Fibroblast of gingiva (primary cell): Measurements from ENCODE around the gene ZNF536.
"Not testable (repeated sequence)": the region's sequence is repeated elsewhere in the genome, so short reads cannot be mapped to it uniquely, and the experiment has no call there.

Source experiments
- DNase-seq: peaks from one replicate; pipeline ENCODE4 v3.0.0-alpha.2; 2011; ENCODE audit warnings: low read depth

ZNF536 gene

GRCh38 chr19:30341611-30342201 is 30.5 kb upstream of the ZNF536 start:
- DNase-seq: no peak

- no peak for DNase-seq
Measured at GRCh38 chr19:30342901-30343300, 29.3 kb upstream of the ZNF536 start.

- no peak for DNase-seq
Measured at GRCh38 chr19:30344446-30345425, 27.4 kb upstream of the ZNF536 start.

- DNase-seq: no peak
Measured at GRCh38 chr19:30345686-30346085, 26.5 kb upstream of the ZNF536 start.

GRCh38 chr19:30346468-30346867 is 25.7 kb upstream of the ZNF536 start:
- DNase-seq: not testable (repeated sequence)

DNA sequence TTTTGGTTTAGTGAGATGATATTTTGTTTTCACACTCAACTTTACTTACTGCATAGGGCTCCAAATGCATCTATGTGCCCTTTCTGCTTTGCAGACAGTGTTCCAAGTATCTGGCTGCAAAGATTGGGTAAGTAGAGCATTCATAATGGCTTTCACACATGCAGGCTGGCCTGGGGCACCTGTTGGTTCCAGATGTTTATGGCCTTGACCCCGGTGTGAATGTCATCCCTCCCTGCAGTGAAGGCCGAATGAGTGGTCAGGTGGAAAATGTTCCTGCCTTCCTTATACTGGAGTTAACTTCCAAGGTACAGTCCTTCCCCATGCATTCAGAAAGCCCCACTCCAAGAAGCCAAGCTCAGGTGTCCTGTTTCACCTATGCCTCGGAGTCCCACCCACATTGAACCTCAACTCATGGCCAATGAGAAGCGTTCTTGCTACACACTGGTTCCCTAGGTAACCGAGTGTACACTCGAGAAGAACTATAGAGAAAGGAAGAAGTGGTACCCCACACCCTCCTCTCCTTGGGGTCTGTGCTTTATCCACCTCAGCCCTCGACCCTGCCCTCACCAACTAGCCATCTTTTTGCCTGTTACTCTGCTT is 23.0 kb upstream of the ZNF536 start:
- DNase-seq: no peak

DNA sequence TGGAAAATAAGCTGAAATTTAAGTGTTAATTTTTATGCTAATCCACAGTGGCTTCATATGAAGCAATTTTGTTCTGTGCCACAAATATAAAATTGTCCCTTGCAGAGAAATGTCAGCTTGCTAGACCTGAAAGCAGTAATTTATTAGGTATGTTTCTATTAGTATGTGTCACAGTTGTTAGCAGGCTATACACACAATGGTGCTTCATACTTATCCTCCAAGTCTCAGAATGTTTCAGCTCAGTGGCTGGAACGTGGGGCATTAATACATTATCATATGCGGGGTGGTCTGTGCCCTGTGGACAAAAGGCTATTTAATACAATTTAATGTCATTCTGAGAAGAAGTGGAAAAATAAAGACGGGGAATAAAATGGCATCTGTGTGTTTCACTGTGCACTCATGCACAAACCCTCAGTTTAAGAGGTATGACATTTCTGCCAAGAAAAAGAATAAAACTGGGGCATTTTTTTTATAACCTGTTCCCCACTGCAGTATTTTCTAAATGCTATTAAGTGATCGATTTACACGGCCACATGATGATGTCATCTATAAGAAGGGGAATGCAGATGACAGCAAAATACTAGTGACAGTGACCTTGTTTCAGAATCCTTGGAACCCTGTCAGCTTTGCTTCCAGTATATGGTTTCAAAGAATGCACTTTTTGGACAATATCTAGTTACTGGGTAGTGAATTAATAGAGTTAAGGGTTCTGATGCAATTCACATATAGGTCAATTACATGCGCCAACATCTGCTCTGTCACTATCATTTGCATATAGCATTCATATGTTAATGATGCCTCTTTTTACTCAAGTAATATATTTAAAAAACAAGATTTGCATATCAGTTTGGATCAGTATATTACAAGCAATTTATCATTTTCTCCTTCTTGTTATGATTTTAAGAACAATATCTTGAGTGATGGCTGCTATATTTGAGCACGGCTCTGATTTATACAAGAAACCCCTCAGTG is 21.2 kb upstream of the ZNF536 start:
- no peak for DNase-seq

- no peak for DNase-seq
Measured at GRCh38 chr19:30351774-30352173, 20.4 kb upstream of the ZNF536 start.

- DNase-seq: no peak
Measured at GRCh38 chr19:30353394-30353945, 18.7 kb upstream of the ZNF536 start.

DNA sequence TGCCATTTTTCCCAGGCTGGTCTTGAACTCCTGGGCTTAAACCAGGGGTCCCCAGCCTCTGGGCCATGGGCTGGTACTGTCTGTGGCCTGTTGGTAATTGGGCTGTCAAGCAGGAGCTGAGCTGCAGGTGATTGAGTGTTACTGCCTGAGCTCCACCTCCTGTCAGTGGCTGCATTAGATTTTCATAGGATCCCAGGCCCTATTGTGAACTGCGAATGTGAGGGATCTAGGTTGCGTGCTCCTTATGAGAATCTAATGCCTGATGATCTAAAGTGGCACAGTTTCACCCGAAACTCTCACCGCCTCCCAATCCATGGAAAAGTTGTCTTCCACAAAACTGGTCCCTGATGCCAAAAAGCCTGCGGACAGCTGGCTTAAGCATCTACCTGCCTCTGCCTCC is 16.6 kb upstream of the ZNF536 start:
- no peak for DNase-seq

DNA sequence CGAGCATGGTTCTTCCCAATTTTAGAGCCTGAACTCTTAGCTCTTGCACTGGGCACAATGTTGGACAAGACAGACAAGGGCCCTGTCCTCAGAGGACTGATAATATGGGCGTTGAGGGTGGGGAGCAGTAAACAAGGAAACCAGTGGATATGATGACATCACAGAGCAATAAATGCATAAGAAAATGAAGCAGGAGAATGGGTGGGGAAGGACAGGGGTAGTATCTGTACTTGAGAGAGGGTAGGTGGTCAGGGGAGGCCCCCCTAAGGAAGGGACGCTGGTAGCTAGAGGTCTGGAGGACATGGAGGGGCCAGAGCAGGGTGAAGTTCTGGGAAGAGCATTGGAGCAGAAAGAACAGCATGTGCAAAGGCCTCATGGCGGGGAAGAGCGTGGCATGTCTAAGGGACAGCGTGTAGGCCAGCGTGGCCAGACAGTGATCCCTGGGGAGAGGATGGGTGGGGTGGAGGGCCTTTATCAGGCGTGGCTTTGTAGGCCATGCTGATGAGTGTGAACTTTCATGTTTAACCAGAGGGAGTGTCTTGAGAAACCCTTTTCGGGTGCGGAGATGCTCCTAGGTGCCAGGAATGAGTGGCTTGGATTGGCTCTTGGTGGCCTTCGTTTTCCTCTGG is 15.1 kb upstream of the ZNF536 start:
- DNase-seq: no peak

DNA sequence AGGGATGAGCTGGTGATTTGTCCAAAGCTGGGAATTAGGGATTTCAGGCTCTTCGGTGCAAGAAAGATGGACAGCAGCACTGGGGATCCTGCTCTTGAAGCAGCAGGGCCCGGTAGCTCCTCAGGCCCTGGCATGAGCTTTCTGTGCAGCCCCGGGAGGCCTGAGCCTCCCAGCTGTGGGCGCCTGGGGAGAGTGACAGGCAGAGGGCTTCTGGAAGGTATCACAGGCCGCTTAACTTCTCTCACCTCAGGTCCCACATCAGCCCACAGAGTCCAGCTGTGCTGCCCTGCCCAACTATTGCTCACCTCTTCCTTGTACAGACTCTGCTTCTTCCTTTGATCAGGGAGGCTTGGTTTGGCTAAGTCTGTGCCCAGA is 14.6 kb upstream of the ZNF536 start:
- no peak for DNase-seq

DNA sequence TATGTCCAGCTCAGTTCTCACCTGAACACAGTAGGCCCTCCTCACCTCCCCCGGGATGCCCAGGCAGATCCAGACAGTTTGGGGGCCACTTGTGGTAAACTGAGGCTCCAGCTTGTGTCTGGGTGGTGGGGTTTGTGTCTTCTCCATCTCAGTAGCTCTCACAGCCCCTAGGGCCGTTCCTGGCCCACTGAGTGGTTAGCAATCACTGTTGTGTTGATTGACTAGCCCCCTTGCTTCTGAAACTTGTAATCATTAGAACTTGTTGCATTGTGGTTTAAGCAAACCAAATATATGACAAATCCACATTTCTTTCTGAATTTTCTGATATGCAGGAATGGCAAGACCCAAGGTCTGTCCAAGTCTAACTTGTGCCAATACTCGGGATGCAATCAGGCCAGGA is 13.9 kb upstream of the ZNF536 start:
- DNase-seq: no peak

GRCh38 chr19:30358821-30359580 is 13.2 kb upstream of the ZNF536 start:
- DNase-seq: no peak

GRCh38 chr19:30359936-30360335 is 12.2 kb upstream of the ZNF536 start:
- DNase-seq: no peak

- no peak for DNase-seq
Measured at GRCh38 chr19:30360376-30361106, 11.6 kb upstream of the ZNF536 start.

GRCh38 chr19:30361107-30361447 is 11.1 kb upstream of the ZNF536 start:
- DNase-seq: no peak

DNA sequence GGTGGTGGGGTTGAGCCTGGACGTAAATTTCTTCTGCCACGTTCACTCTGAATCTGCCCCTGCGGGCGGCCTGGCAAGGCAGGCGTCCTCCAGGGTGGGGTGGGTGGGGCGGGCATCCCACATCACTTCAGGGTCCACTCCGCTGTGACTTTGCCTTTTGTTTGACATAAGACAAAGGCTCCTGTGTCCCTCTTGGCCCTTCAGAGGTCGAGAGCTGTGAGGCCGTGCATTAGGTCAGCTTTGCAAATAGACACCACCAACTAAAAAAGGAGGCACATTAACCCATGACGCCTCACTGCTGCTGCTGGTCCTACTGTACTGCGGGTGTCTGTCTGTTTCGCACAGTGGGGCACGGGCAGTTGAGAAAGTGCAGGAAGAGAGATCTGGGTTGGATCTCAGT is 10.5 kb upstream of the ZNF536 start:
- DNase-seq: no peak

- DNase-seq: no peak
Measured at GRCh38 chr19:30362156-30362754, 9.9 kb upstream of the ZNF536 start.
